Tibial nerve (tissue), 4 donors: ENCODE data around the gene NR2F1-AS1. TPM values are rescaled to one million over a fixed set of nuclear protein-coding genes. Genes with fewer than 3 reads are reported as not detected.

Experiments used
- DNase-seq, 2 donors: peaks; one replicate each; pipeline ENCODE4 v3.0.0-alpha.2; 2019; ENCODE audit warnings: low spot score in 2 of 2
- H3K27ac ChIP-seq, 4 donors: fragments of 200-600 bp; sonication (generic) in 3 of 4; one replicate each; pipeline ENCODE4 v1.5.1; 2017 to 2019; ENCODE audit warnings: mild to moderate bottlenecking in 1 of 4
- H3K27me3 ChIP-seq, 2 donors: fragments of 200-600 bp; sonication (generic) in 1 of 2; one replicate each; pipeline versions ENCODE4 v1.5.1 to v1.6.0; 2017 to 2019
- H3K36me3 ChIP-seq, 3 donors: fragments of 200-600 bp; sonication (generic); one replicate each; pipeline ENCODE4 v1.5.1; 2018 to 2019
- H3K4me1 ChIP-seq, 4 donors: fragments of 200-600 bp; sonication (generic) in 3 of 4; one replicate each; pipeline ENCODE4 v1.5.1; 2017 to 2019
- H3K4me3 ChIP-seq, 4 donors: fragments of 200-600 bp; sonication (generic) in 3 of 4; one replicate each; pipeline ENCODE4 v1.5.1; 2017 to 2019; ENCODE audit warnings: mild to moderate bottlenecking in 1 of 4, moderate library complexity in 1 of 4
- H3K9me3 ChIP-seq, 4 donors: fragments of 200-600 bp; sonication (generic) in 3 of 4; one replicate each; pipeline ENCODE4 v1.5.1; 2017 to 2019
- CTCF ChIP-seq, 5 experiments: fragments of 200-600 bp in 3 of 5; fragments of 450-650 bp in 2 of 5; sonication (generic) in 3 of 5; IDR thresholded peaks; one replicate each; pipeline ENCODE4 v1.5.1; 2016 to 2019; ENCODE audit warnings: antibody characterized with exemption in 5 of 5, mild to moderate bottlenecking in 3 of 5, moderate library complexity in 2 of 5
- EP300 ChIP-seq, 2 donors: sonication (generic); formaldehyde crosslinking; IDR thresholded peaks; one replicate each; pipeline ENCODE4 v1.6.1; 2017; ENCODE audit warnings: antibody characterized with exemption in 2 of 2, mild to moderate bottlenecking in 1 of 2
- POLR2A ChIP-seq, 2 donors: fragments of 450-650 bp; IDR thresholded peaks; one replicate each; pipeline ENCODE4 v1.6.1; 2017; ENCODE audit warnings: antibody characterized with exemption in 2 of 2, mild to moderate bottlenecking in 2 of 2, moderate library complexity in 2 of 2
- WGBS, 2 donors: methylation state at CpG; one replicate each; pipeline ENCODE4 v1.1.5; 2018; 5-methylcytosine and 5-hydroxymethylcytosine counted together
- total RNA-seq, 4 donors: library from RNA; depleted of rRNA; stranded (reverse); fragments of >200 nt; gene quantifications; one replicate each; pipeline ENCODE4 v1.1.0, GENCODE V29; 2016

The NR2F1-AS1 gene
- total RNA-seq, 4 donors from 2014 or later, result 13.5 to 38.4 (median 35.4) TPM

- H3K4me3 ChIP-seq, result no peak overlapping the region
- no peaks in the 10 kb centered on the region for H3K27me3 ChIP-seq
- 68 to 82% methylated on average over 1 of the region's 1 CpG for WGBS, 2 donors
- TF ChIP-seq EP300 (IDR thresholded peaks at IDR 0.05), result no peak
- TF ChIP-seq POLR2A (IDR thresholded peaks at IDR 0.05), result no peak
- no peak for TF ChIP-seq CTCF (IDR thresholded peaks at IDR 0.05)
- DNase-seq, result no peak
- no peak overlapping the region for H3K27ac ChIP-seq
- no peaks in the 10 kb centered on the region for H3K9me3 ChIP-seq
- peaks cover 0 to 13% (median 0%) of the 10 kb centered on the region in 4 donors for H3K4me1 ChIP-seq
- no peaks in the 10 kb centered on the region for H3K36me3 ChIP-seq
Observed at GRCh38 chr5:93427316-93427715, 153.7 kb downstream of the NR2F1-AS1 start.

GRCh38 chr5:93425096-93425495 is 155.9 kb downstream of the NR2F1-AS1 start:
- no peak overlapping the region for H3K4me3 ChIP-seq
- 46 to 54% methylated on average over 6 of the region's 6 CpGs for WGBS, 2 donors
- peaks cover 0 to 13% (median 0%) of the 10 kb centered on the region in 4 donors for H3K4me1 ChIP-seq
- no peaks in the 10 kb centered on the region for H3K9me3 ChIP-seq
- DNase-seq, result no peak
- H3K27me3 ChIP-seq, result no peaks in the 10 kb centered on the region
- H3K27ac ChIP-seq, result no peak overlapping the region
- TF ChIP-seq CTCF (IDR thresholded peaks at IDR 0.05), result no peak
- no peak for TF ChIP-seq POLR2A (IDR thresholded peaks at IDR 0.05)
- TF ChIP-seq EP300 (IDR thresholded peaks at IDR 0.05), result no peak
- H3K36me3 ChIP-seq, result no peaks in the 10 kb centered on the region

GRCh38 chr5:93423300-93423699 is 157.7 kb downstream of the NR2F1-AS1 start:
- H3K4me1 ChIP-seq, result peaks cover 0 to 13% (median 0%) of the 10 kb centered on the region in 4 donors
- H3K9me3 ChIP-seq, result no peaks in the 10 kb centered on the region
- H3K27me3 ChIP-seq, result no peaks in the 10 kb centered on the region
- no peaks in the 10 kb centered on the region for H3K36me3 ChIP-seq
- no peak overlapping the region for H3K27ac ChIP-seq
- H3K4me3 ChIP-seq, result no peak overlapping the region
- TF ChIP-seq EP300 (IDR thresholded peaks at IDR 0.05) (no peak), CTCF (IDR thresholded peaks at IDR 0.05) (no peak), POLR2A (IDR thresholded peaks at IDR 0.05) (no peak)
- DNase-seq, result no peak
- 65 to 69% methylated on average over 3 of the region's 3 CpGs for WGBS, 2 donors

- Histone ChIP-seq H3K9me3 (no peaks in the 10 kb centered on the region), H3K27ac (no peak overlapping the region), H3K27me3 (no peaks in the 10 kb centered on the region), H3K4me1 (peaks cover 0 to 13% (median 0%) of the 10 kb centered on the region in 4 donors), H3K36me3 (no peaks in the 10 kb centered on the region), H3K4me3 (no peak overlapping the region)
- TF ChIP-seq CTCF (IDR thresholded peaks at IDR 0.05) (no peak), POLR2A (IDR thresholded peaks at IDR 0.05) (no peak), EP300 (IDR thresholded peaks at IDR 0.05) (no peak)
- DNase-seq, result no peak
- 55 to 60% methylated on average over 5 of the region's 5 CpGs for WGBS, 2 donors
Observed at GRCh38 chr5:93422652-93423280, 158.3 kb downstream of the NR2F1-AS1 start.

- Histone ChIP-seq H3K27me3 (no peaks in the 10 kb centered on the region), H3K4me3 (no peak overlapping the region), H3K36me3 (no peaks in the 10 kb centered on the region), H3K27ac (no peak overlapping the region), H3K4me1 (peaks cover 0 to 13% (median 0%) of the 10 kb centered on the region in 4 donors), H3K9me3 (no peaks in the 10 kb centered on the region)
- WGBS, 2 donors, result 80 to 83% methylated on average over 9 of the region's 9 CpGs
- TF ChIP-seq POLR2A (IDR thresholded peaks at IDR 0.05), result no peak
- TF ChIP-seq CTCF (IDR thresholded peaks at IDR 0.05), result no peak
- TF ChIP-seq EP300 (IDR thresholded peaks at IDR 0.05), result no peak
- no peak for DNase-seq
Observed at GRCh38 chr5:93421987-93422401, 159.0 kb downstream of the NR2F1-AS1 start.
